HL-60 (cell line): ENCODE results near the gene MMP24.

ENCODE experiments used
- CTCF ChIP-seq: IDR thresholded peaks from one replicate; pipeline ENCODE4 v1.5.1; 2011; ENCODE audit warnings: low read length, control low read depth, inconsistent platforms; ENCODE audit not compliant: insufficient read depth
- GABPA ChIP-seq: IDR thresholded peaks from 2 replicates; pipeline ENCODE4 v1.6.1; 2012; ENCODE audit warnings: low read depth
- POLR2AphosphoS5 ChIP-seq: IDR thresholded peaks from 2 replicates; pipeline ENCODE4 v1.6.1; 2012; ENCODE audit warnings: low read depth

GRCh38 chr20:35275741-35276251 lies 49.3 kb downstream of the MMP24 start:
- TF ChIP-seq CTCF (no peak), GABPA (no peak), POLR2AphosphoS5 (no peak)
